Tibial artery (tissue), 4 donors: Measurements from ENCODE around the gene GPATCH4.

ENCODE experiments used
- DNase-seq, 2 donors: peaks; one replicate each; pipeline ENCODE4 v3.0.0-alpha.2; 2019
- H3K27ac ChIP-seq, 2 donors: fragments of 200-600 bp; sonication (generic) in 1 of 2; 1 replicate in 1 of 2; 2 replicates in 1 of 2; pipeline ENCODE4 v1.5.1; 2018 to 2019; ENCODE audit warnings: mild to moderate bottlenecking in 1 of 2
- H3K27me3 ChIP-seq, 2 donors: fragments of 200-600 bp; sonication (generic) in 1 of 2; one replicate each; pipeline versions ENCODE4 v1.5.1 to v1.6.0; 2016 to 2019
- H3K36me3 ChIP-seq, 3 donors: fragments of 200-600 bp; sonication (generic) in 2 of 3; one replicate each; pipeline ENCODE4 v1.5.1; 2016 to 2019; ENCODE audit warnings: mild to moderate bottlenecking in 2 of 3
- H3K4me1 ChIP-seq, 4 donors: fragments of 200-600 bp; sonication (generic) in 2 of 4; 1 replicate in 3 of 4; 2 replicates in 1 of 4; pipeline ENCODE4 v1.5.1; 2016 to 2019
- H3K4me3 ChIP-seq, 2 donors: fragments of 200-600 bp; sonication (generic) in 1 of 2; 1 replicate in 1 of 2; 2 replicates in 1 of 2; pipeline ENCODE4 v1.5.1; 2018 to 2019; ENCODE audit warnings: mild to moderate bottlenecking in 2 of 2
- H3K9me3 ChIP-seq, 3 donors: fragments of 200-600 bp; sonication (generic) in 1 of 3; one replicate each; pipeline ENCODE4 v1.5.1; 2016 to 2019
- CTCF ChIP-seq, 2 experiments: fragments of 200-600 bp in 1 of 2; fragments of 450-650 bp in 1 of 2; IDR thresholded peaks; one replicate each; pipeline ENCODE4 v1.5.1; 2017 to 2019; ENCODE audit warnings: antibody characterized with exemption in 2 of 2, mild to moderate bottlenecking in 1 of 2, moderate library complexity in 1 of 2
- intact Hi-C: fragments of 100-400 bp; cut with DNase I; formaldehyde crosslinking; loops from one replicate; pipeline ENCODE4 v1.15.0; 2023; ENCODE audit warnings: low total_unique reads

The GPATCH4 gene

GRCh38 chr1:156577550-156577949 is 23.7 kb downstream of the GPATCH4 start:
- Histone ChIP-seq H3K4me3 (no peak overlapping the region), H3K27ac (no peak overlapping the region), H3K27me3 (no peaks in the 10 kb centered on the region), H3K4me1 (peaks cover 0 to 3% (median 1%) of the 10 kb centered on the region in 4 donors), H3K36me3 (no peaks in the 10 kb centered on the region), H3K9me3 (no peaks in the 10 kb centered on the region)
- intact Hi-C loops: no loop called here
- no peak for TF ChIP-seq CTCF (IDR thresholded peaks at IDR 0.05)
- no peak for DNase-seq

- DNase-seq: no peak
- Histone ChIP-seq H3K4me1 (peaks cover 0 to 16% (median 7%) of the 10 kb centered on the region in 4 donors), H3K36me3 (no peaks in the 10 kb centered on the region), H3K27me3 (no peaks in the 10 kb centered on the region), H3K27ac (no peak overlapping the region), H3K4me3 (no peak overlapping the region), H3K9me3 (no peaks in the 10 kb centered on the region)
- intact Hi-C loops: loop anchor here (5.0 kb wide), 1 partner anchor 57 kb away; no protein-coding TSS in a partner anchor
- no peak for TF ChIP-seq CTCF (IDR thresholded peaks at IDR 0.05)
Observed at GRCh38 chr1:156574039-156574633, 27.1 kb downstream of the GPATCH4 start.

- Histone ChIP-seq H3K4me1 (peaks cover 0 to 16% (median 7%) of the 10 kb centered on the region in 4 donors), H3K27me3 (no peaks in the 10 kb centered on the region), H3K9me3 (no peaks in the 10 kb centered on the region), H3K36me3 (no peaks in the 10 kb centered on the region), H3K27ac (no peak overlapping the region), H3K4me3 (peak overlapping the region; percentile 31 to 43)
- no peak for TF ChIP-seq CTCF (IDR thresholded peaks at IDR 0.05)
- intact Hi-C loops: loop anchor here (5.0 kb wide), 1 partner anchor 55 kb away; no protein-coding TSS in a partner anchor
- DNase-seq: no peak
Observed at GRCh38 chr1:156572663-156573018, 28.6 kb downstream of the GPATCH4 start.

GRCh38 chr1:156571919-156572662 is 29.2 kb downstream of the GPATCH4 start, which contains the start of gene IQGAP3:
Gene IQGAP3 (minus strand): TSS chr1:156572565. CDS start chr1:156572529, 36 bp downstream.
- Histone ChIP-seq H3K27me3 (no peaks in the 10 kb centered on the region), H3K4me3 (peak within 1 kb of the TSS; percentile 31 to 43), H3K4me1 (peaks cover 0 to 16% (median 7%) of the 10 kb centered on the region in 4 donors), H3K36me3 (no peaks in the 10 kb centered on the region), H3K27ac (no peak within 1 kb of the TSS), H3K9me3 (no peaks in the 10 kb centered on the region)
- TF ChIP-seq CTCF (IDR thresholded peaks at IDR 0.05): no peak
- intact Hi-C loops: loop anchor here (5.0 kb wide), 1 partner anchor 55 kb away; no protein-coding TSS in a partner anchor
- peak; percentile 79 to 90 for DNase-seq

- peaks cover 0 to 16% (median 7%) of the 10 kb centered on the region in 4 donors for H3K4me1 ChIP-seq
- H3K4me3 ChIP-seq: no peak overlapping the region
- intact Hi-C loops: loop anchor here (5.0 kb wide), 1 partner anchor 54 kb away; no protein-coding TSS in a partner anchor
- no peaks in the 10 kb centered on the region for H3K9me3 ChIP-seq
- no peaks in the 10 kb centered on the region for H3K36me3 ChIP-seq
- no peak for DNase-seq
- no peaks in the 10 kb centered on the region for H3K27me3 ChIP-seq
- no peak for TF ChIP-seq CTCF (IDR thresholded peaks at IDR 0.05)
- no peak overlapping the region for H3K27ac ChIP-seq
Observed at GRCh38 chr1:156571261-156571852, 29.9 kb downstream of the GPATCH4 start.
